HCT116 (cell line): ENCODE data around the gene SLC35B2. TPM values are rescaled to one million over a fixed set of nuclear protein-coding genes. Genes with fewer than 3 reads are reported as not detected.
A peak's percentile ranks its signal among the peaks of the same experiment; 100 is the strongest.

Experiments used
- ATAC-seq: fragments of 200-7000 bp; cut with Tn5 transposase; 2 replicates; pipeline ENCODE4 v1.9.1; 2020; ENCODE audit warnings: mild to moderate bottlenecking, moderate library complexity
- BruUV-seq: library from RNA; stranded (reverse); fragments of 400-500 nt; replicated peaks from 2 replicates; lab custom pipeline; 2021; lab: Mats Ljungman, UMichigan
- CTCF ChIA-PET: fragments of 300-600 bp; sonication (Branson Sonifier 250); formaldehyde crosslinking; loops from one replicate; lab custom pipeline; 2021; ENCODE audit warnings: antibody characterized with exemption; lab: Charles Lee
- POLR2A ChIA-PET: fragments of 300-600, 350-600 bp; sonication (Branson Sonifier 250); formaldehyde crosslinking; loops from one replicate; lab custom pipeline; 2021; ENCODE audit warnings: antibody characterized with exemption; lab: Charles Lee
- RAD21 ChIA-PET, 2 experiments: fragments of 300-600 bp; sonication (Branson Sonifier 250); formaldehyde crosslinking; loops; one replicate each; lab custom pipeline; 2023; ENCODE audit warnings: low total read pairs in 2 of 2; ENCODE audit not compliant: uncharacterized antibody in 2 of 2, unreplicated experiment in 2 of 2, low non-redundant PET in 1 of 2; lab: Charles Lee
- DNase-seq: peaks from one replicate; pipeline ENCODE4 v3.0.0-alpha.2; 2010; ENCODE audit warnings: low read depth, low spot score
- H2AFZ ChIP-seq: fragments of 200-600 bp; shearing (Covaris generic), sonication (generic); 2 replicates; pipeline ENCODE4 v1.6.1; 2017; ENCODE audit warnings: low read depth, mixed run types, mixed read lengths, antibody characterized with exemption, low read length; ENCODE audit not compliant: poor library complexity, severe bottlenecking
- H3K27ac ChIP-seq: 2 replicates; pipeline ENCODE4 v1.5.1; 2012; ENCODE audit warnings: low read depth, low read length
- H3K27me3 ChIP-seq: fragments of 200-600 bp; sonication (generic); 2 replicates; pipeline ENCODE4 v1.6.1; 2016; ENCODE audit warnings: mixed run types, low read length, mixed read lengths; ENCODE audit not compliant: insufficient read depth
- H3K36me3 ChIP-seq, 2 experiments: fragments of 200-500 bp in 1 of 2; fragments of 200-600 bp in 1 of 2; sonication (Bioruptor generic) in 1 of 2; sonication (generic) in 1 of 2; 2 replicates each; pipeline versions ENCODE4 v1.5.1 to v1.6.1; 2014 to 2016; ENCODE audit warnings: low read length in 2 of 2, inconsistent platforms in 1 of 2, mixed read lengths in 1 of 2, mixed run types in 1 of 2; ENCODE audit not compliant: insufficient read depth in 2 of 2, control insufficient read depth in 1 of 2
- H3K4me1 ChIP-seq, 2 experiments: fragments of 200-600 bp in 1 of 2; sonication (generic) in 1 of 2; 2 replicates each; pipeline versions ENCODE4 v1.5.1 to v1.6.1; 2012 to 2017; ENCODE audit warnings: low read length in 2 of 2, inconsistent platforms in 1 of 2, mild to moderate bottlenecking in 1 of 2, mixed read lengths in 1 of 2, mixed run types in 1 of 2, moderate library complexity in 1 of 2; ENCODE audit not compliant: insufficient read depth in 2 of 2, control insufficient read depth in 1 of 2
- H3K4me2 ChIP-seq: fragments of 200-600 bp; sonication (generic); 2 replicates; pipeline ENCODE4 v1.6.1; 2017; ENCODE audit warnings: mixed run types, low read length, mixed read lengths
- H3K4me3 ChIP-seq, 2 experiments: fragments of 200-600 bp in 1 of 2; sonication (generic) in 1 of 2; replicated peaks in 1 of 2; 2 replicates each; pipeline ENCODE4 v1.5.1; 2011 to 2016; ENCODE audit warnings: low read length in 2 of 2, control low read depth in 1 of 2, low read depth in 1 of 2, mild to moderate bottlenecking in 1 of 2, mixed read lengths in 1 of 2, mixed run types in 1 of 2
- H3K79me2 ChIP-seq: fragments of 200-600 bp; sonication (generic); 2 replicates; pipeline ENCODE4 v1.6.1; 2017; ENCODE audit warnings: mild to moderate bottlenecking, mixed run types, low read length, moderate library complexity, mixed read lengths; ENCODE audit not compliant: insufficient read depth
- H3K9ac ChIP-seq: fragments of 200-600 bp; sonication (generic); 2 replicates; pipeline ENCODE4 v1.6.1; 2016; ENCODE audit warnings: low read length, mixed read lengths
- H3K9me2 ChIP-seq: fragments of 200-600 bp; sonication (generic), shearing (Covaris generic); 2 replicates; pipeline ENCODE4 v1.6.1; 2017; ENCODE audit warnings: mixed run types, mild to moderate bottlenecking, moderate library complexity; ENCODE audit not compliant: insufficient read depth
- H3K9me3 ChIP-seq, 2 experiments: fragments of 200-500 bp in 1 of 2; fragments of 200-600 bp in 1 of 2; sonication (Bioruptor generic) in 1 of 2; sonication (generic) in 1 of 2; 2 replicates each; pipeline ENCODE4 v1.6.1; 2014 to 2017; ENCODE audit warnings: low read length in 2 of 2, mixed read lengths in 2 of 2, inconsistent platforms in 1 of 2, low read depth in 1 of 2, mild to moderate bottlenecking in 1 of 2, mixed run types in 1 of 2, moderate library complexity in 1 of 2; ENCODE audit not compliant: control insufficient read depth in 1 of 2, insufficient read depth in 1 of 2
- H4K20me1 ChIP-seq: fragments of 200-600 bp; sonication (generic), shearing (Covaris generic); 2 replicates; pipeline ENCODE4 v1.6.1; 2017; ENCODE audit warnings: mixed run types, mild to moderate bottlenecking, moderate library complexity; ENCODE audit not compliant: insufficient read depth
- CBX3 ChIP-seq: IDR thresholded peaks from 2 replicates; pipeline ENCODE4 v1.6.1; 2012; ENCODE audit warnings: low read depth
- TCF7L2 ChIP-seq: IDR thresholded peaks from 2 replicates; pipeline ENCODE4 v1.7.0; 2011; ENCODE audit warnings: borderline replicate concordance, inconsistent platforms; ENCODE audit not compliant: insufficient read depth, insufficient read length; ENCODE audit errors: extremely low read depth
- intact Hi-C: fragments of 100-400 bp; cut with micrococcal nuclease; formaldehyde crosslinking; loops from 2 replicates; pipeline ENCODE4 v1.10.0; 2022
- total RNA-seq: library from RNA; stranded (reverse); gene quantifications from one replicate; pipeline ENCODE4 v1.2.1, GENCODE V29; 2021; ENCODE audit not compliant: unreplicated experiment
- TF ChIP-seq, protein P1 (sequence below), 3 experiments: fragments of 200-600 bp in 1 of 3; sonication (generic) in 1 of 3; IDR thresholded peaks in 2 of 3; conservative IDR thresholded peaks in 1 of 3; 2 replicates each; pipeline ENCODE4 v1.5.1; 2012 to 2017; ENCODE audit warnings: low read depth in 2 of 3, low read length in 2 of 3, antibody characterized with exemption in 1 of 3, borderline replicate concordance in 1 of 3, control low read depth in 1 of 3, mild to moderate bottlenecking in 1 of 3, mixed read lengths in 1 of 3, mixed run types in 1 of 3, moderate library complexity in 1 of 3; ENCODE audit not compliant: insufficient read depth in 1 of 3
- TF ChIP-seq, protein P2 (sequence below): IDR thresholded peaks from 2 replicates; pipeline ENCODE4 v1.6.1; 2012; ENCODE audit warnings: low read depth

Gene SLC35B2
- total RNA-seq, 1 experiment from 2014 or later, result 50.5 TPM

DNA sequence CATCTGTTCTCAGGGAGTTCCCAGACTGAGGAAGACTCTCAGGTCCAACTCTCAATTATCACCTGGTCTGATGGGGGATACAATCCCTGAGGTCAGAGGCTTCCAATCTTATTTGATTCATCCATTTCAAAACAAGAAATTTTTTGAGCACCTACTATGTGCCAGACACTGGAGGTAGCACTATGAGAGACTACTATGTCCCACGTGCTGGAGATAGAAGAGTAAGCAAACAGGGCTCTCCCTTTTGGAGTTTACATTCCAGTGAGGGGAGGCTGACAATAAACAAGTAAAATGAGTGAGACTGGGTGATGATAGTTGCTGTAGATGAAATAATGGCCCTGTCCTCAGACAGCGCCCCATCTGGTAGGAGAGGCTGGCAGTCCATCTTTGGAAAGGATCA is 29.4 kb upstream of the SLC35B2 start:
- peaks cover 51% of the 10 kb centered on the region for H3K27me3 ChIP-seq
- ChIA-PET CTCF (no interaction called here), RAD21 (no interaction called here), POLR2A (no interaction called here)
- no peaks in the 10 kb centered on the region for H3K4me1 ChIP-seq
- H3K4me3 ChIP-seq, result no peak overlapping the region
- H3K27ac ChIP-seq, result no peak overlapping the region
- intact Hi-C loops, result no loop called here
- no peaks in the 10 kb centered on the region for H3K9me3 ChIP-seq
- no peaks in the 10 kb centered on the region for H3K36me3 ChIP-seq
- BruUV-seq, result no TSS peak
- H4K20me1 ChIP-seq, result no peaks in the 10 kb centered on the region
- no peak for ATAC-seq
- TF ChIP-seq, protein P1, sequence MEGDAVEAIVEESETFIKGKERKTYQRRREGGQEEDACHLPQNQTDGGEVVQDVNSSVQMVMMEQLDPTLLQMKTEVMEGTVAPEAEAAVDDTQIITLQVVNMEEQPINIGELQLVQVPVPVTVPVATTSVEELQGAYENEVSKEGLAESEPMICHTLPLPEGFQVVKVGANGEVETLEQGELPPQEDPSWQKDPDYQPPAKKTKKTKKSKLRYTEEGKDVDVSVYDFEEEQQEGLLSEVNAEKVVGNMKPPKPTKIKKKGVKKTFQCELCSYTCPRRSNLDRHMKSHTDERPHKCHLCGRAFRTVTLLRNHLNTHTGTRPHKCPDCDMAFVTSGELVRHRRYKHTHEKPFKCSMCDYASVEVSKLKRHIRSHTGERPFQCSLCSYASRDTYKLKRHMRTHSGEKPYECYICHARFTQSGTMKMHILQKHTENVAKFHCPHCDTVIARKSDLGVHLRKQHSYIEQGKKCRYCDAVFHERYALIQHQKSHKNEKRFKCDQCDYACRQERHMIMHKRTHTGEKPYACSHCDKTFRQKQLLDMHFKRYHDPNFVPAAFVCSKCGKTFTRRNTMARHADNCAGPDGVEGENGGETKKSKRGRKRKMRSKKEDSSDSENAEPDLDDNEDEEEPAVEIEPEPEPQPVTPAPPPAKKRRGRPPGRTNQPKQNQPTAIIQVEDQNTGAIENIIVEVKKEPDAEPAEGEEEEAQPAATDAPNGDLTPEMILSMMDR (IDR thresholded peaks at IDR 0.05 in 2 of 3, conservative IDR thresholded peaks at IDR 0.05 in 1 of 3; ENCODE audit: borderline replicate concordance in 1 of 3, insufficient read depth in 1 of 3, low read depth in 2 of 3, low read length in 2 of 3), result peak in 2 of 3 experiments; percentile 10 to 29; a peak in 2 of 6 replicates
- TF ChIP-seq, protein P2, sequence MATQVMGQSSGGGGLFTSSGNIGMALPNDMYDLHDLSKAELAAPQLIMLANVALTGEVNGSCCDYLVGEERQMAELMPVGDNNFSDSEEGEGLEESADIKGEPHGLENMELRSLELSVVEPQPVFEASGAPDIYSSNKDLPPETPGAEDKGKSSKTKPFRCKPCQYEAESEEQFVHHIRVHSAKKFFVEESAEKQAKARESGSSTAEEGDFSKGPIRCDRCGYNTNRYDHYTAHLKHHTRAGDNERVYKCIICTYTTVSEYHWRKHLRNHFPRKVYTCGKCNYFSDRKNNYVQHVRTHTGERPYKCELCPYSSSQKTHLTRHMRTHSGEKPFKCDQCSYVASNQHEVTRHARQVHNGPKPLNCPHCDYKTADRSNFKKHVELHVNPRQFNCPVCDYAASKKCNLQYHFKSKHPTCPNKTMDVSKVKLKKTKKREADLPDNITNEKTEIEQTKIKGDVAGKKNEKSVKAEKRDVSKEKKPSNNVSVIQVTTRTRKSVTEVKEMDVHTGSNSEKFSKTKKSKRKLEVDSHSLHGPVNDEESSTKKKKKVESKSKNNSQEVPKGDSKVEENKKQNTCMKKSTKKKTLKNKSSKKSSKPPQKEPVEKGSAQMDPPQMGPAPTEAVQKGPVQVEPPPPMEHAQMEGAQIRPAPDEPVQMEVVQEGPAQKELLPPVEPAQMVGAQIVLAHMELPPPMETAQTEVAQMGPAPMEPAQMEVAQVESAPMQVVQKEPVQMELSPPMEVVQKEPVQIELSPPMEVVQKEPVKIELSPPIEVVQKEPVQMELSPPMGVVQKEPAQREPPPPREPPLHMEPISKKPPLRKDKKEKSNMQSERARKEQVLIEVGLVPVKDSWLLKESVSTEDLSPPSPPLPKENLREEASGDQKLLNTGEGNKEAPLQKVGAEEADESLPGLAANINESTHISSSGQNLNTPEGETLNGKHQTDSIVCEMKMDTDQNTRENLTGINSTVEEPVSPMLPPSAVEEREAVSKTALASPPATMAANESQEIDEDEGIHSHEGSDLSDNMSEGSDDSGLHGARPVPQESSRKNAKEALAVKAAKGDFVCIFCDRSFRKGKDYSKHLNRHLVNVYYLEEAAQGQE, result no peak
- DNase-seq, result no peak
- H2AFZ ChIP-seq, result no peak overlapping the region
- H3K79me2 ChIP-seq, result no peaks in the 10 kb centered on the region
- H3K9me2 ChIP-seq, result no peaks in the 10 kb centered on the region
- H3K4me2 ChIP-seq, result no peak overlapping the region
- no peak overlapping the region for H3K9ac ChIP-seq

DNA sequence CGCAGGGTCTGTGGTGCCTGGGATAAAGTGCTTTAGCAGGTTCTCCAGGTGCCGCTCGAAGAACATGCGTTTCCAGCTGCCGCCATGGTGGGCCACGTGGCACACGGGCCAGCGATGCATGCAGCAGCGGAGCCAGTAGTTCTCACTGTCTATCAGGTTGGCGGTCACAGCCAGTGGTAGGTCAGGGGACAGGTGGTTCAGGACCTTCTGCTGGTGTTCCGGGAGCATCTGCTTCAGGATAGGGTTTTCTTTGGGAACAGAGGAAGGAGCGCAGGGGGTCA is 28.9 kb upstream of the SLC35B2 start:
- Histone ChIP-seq H2AFZ (no peak overlapping the region), H3K27ac (no peak overlapping the region), H3K36me3 (no peaks in the 10 kb centered on the region), H3K4me2 (no peak overlapping the region), H3K4me3 (no peak overlapping the region), H3K4me1 (no peaks in the 10 kb centered on the region), H3K9ac (no peak overlapping the region), H3K9me3 (no peaks in the 10 kb centered on the region), H4K20me1 (no peaks in the 10 kb centered on the region), H3K27me3 (peaks cover 51% of the 10 kb centered on the region), H3K9me2 (no peaks in the 10 kb centered on the region), H3K79me2 (no peaks in the 10 kb centered on the region)
- POLR2A ChIA-PET, result no interaction called here
- TF ChIP-seq TCF7L2, result no peak
- TF ChIP-seq CBX3, result no peak
- intact Hi-C loops, result no loop called here
- CTCF ChIA-PET, result no interaction called here
- ATAC-seq (no peak), DNase-seq (no peak)
- BruUV-seq, result no TSS peak
- RAD21 ChIA-PET, result no interaction called here
